GM12874 (cell line): ENCODE data around the gene PPM1D.

Experiments
- TF ChIP-seq, protein P1 (sequence below): IDR thresholded peaks from 2 replicates; pipeline ENCODE4 v1.5.1; 2011; ENCODE audit warnings: low read depth, mild to moderate bottlenecking, control low read depth, low read length, moderate library complexity; ENCODE audit not compliant: insufficient read depth

Gene PPM1D

DNA sequence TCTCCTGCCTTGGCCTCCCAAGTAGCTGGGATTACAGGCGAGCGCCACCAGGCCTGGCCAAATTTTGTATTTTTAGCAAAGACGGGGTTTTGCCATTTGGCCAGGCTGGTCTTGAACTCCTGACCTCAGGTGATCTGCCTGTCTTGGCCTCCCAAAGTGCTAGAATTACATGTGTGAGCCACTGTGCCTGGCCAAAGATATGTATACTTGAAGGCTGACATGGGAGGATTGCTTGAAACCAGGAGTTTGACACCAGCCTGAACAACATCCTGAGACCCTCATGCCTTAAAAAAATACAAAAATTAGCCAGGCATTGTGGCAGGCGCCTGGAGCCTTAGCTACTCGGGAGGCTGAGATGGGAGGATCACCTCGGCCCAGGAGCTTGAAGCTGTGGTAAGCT, 80.8 kb downstream of the PPM1D start:
- TF ChIP-seq, protein P1, sequence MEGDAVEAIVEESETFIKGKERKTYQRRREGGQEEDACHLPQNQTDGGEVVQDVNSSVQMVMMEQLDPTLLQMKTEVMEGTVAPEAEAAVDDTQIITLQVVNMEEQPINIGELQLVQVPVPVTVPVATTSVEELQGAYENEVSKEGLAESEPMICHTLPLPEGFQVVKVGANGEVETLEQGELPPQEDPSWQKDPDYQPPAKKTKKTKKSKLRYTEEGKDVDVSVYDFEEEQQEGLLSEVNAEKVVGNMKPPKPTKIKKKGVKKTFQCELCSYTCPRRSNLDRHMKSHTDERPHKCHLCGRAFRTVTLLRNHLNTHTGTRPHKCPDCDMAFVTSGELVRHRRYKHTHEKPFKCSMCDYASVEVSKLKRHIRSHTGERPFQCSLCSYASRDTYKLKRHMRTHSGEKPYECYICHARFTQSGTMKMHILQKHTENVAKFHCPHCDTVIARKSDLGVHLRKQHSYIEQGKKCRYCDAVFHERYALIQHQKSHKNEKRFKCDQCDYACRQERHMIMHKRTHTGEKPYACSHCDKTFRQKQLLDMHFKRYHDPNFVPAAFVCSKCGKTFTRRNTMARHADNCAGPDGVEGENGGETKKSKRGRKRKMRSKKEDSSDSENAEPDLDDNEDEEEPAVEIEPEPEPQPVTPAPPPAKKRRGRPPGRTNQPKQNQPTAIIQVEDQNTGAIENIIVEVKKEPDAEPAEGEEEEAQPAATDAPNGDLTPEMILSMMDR, result no peak

DNA sequence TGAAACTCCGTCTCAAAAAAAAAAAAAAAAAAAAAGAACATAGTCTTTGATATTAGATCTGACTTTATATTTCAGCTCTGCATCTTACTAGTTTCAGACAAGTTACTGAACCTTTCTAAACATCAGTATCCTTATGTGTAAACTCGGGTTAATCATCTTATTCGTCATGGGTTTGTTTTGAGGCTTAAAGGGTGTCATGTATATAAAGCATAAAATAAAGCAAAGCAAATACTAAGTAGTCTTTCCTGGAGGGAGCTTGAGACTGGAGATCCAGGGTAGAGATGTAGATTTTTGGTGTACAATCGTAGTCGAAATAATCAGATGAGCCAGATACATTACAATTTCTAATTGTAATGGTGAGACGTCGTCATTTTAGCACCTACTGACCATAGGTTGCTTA, 85.4 kb downstream of the PPM1D start:
- TF ChIP-seq, protein P1, result no peak

DNA sequence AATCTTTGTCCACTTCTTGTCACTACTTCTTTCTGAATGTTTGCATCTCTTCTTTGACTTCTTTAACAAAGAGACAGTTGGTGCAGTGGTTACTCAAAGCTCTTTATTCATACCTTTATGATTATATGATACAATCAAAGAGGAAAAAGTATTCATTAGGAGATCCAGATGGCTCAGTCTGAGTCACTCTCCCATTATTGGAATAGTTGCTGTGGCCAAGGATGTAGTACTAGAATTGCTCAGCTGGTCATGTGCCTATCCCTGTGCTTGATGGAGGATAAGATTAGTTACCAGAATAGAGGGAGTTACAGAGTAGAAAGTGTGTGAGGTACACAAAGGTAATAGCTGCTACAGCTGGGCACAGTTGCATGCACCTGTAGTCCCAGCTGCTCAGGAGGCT, 96.0 kb downstream of the PPM1D start:
- TF ChIP-seq, protein P1, result no peak

DNA sequence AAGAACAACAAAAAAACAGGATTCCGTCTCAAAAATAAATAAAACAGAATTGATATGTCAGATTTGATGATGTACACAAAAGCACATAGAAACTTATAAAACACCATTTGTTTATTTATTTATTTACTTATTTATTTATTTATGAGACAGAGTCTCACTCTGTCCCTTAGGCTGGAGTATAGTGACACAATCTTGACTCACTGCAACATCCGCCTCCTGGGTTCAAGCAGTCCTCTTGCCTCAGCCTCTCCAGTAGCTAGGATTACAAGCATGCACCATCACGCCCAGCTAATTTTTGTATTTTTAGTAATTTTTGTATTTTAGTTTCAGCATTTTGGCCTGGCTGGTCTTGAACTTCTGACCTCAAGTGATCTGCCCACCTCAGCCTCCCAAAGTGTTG, 99.1 kb downstream of the PPM1D start:
- TF ChIP-seq, protein P1, result no peak

DNA sequence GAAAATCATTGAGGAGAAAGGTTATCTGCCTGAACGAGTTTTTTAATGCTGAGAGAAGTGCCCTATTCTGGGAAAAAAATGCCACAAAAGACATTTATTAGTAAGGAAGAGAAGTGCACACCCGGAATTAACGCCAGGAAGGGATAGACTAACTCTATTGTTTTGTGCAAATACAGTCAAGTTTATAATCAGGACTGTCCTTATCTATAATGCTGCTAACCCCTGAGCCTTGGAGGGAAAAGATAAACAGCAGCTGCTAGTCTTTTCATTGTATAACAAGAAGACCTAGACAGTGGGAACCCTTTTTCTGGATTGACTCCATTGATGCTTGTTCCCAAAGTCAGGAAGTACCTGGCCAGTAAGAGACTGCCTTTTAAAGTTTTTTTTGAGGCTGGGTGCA, 104.2 kb downstream of the PPM1D start:
- TF ChIP-seq, protein P1, result no peak

DNA sequence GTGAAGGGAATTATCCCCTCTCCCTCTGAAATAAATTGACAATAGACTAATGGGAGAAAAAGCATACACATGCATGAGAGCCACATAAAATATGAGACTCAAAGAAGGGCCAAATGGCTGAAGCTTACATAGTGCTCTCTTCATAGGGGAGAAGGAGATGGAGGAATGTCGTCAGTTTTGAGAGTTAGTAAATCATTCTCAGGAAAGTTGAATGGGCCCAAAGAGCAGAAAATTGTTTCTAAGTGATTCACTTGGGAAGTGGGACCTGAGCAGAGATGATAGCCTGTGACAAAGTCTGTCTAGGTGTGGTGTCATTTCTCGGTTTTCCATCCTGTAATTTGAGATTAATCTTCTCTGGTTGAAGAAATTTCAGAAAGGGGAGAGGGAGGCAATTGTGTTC, 112.7 kb downstream of the PPM1D start:
- TF ChIP-seq, protein P1, result no peak

DNA sequence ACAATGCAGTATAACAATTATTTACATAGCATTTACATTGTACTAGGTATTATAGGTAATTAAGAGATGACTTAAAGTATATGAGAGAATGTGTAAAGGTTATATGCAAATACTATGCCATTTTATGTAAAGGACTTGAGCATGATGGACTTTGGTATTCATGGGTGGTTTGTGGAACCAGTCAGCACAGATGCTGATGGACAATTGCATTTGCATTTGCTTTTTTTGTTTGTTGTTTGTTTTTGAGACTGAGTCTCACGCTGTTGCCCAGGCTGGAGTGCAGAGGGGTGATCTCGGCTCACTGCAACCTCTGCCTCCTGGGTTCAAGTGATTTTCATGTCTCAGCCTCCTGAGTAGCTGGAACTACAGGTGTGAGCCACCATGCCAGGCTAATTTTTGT, 113.6 kb downstream of the PPM1D start:
- TF ChIP-seq, protein P1, result no peak
